Measurements from ENCODE around the gene PFN1. TPM values are rescaled to one million over a fixed set of nuclear protein-coding genes. Genes with fewer than 3 reads are reported as not detected.
A peak's percentile ranks its signal among the peaks of the same experiment; 100 is the strongest.

PFN1 gene
- total RNA-seq, 1 donor = 507 TPM

DNA sequence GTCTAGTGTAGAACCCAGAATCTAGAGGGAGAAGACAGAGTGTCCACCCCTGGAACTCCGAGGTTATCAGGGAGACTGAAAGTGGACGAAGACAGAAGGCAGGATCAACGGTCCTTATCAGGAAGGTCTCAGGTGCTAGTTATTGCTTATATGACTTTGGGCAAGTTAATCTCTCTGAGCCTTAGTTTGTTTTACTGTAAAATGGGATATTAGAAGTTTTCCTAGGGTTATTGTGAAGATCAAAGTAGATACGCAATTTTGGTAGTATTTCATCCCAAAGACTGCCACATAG lies 7.1 kb downstream of the PFN1 start:
- DNase-seq (ENCODE audit: low read depth) = no peak
- H3K4me3 ChIP-seq (ENCODE audit: low read depth, low read length) = peak overlapping the region; percentile 94
- TF ChIP-seq, protein P1, sequence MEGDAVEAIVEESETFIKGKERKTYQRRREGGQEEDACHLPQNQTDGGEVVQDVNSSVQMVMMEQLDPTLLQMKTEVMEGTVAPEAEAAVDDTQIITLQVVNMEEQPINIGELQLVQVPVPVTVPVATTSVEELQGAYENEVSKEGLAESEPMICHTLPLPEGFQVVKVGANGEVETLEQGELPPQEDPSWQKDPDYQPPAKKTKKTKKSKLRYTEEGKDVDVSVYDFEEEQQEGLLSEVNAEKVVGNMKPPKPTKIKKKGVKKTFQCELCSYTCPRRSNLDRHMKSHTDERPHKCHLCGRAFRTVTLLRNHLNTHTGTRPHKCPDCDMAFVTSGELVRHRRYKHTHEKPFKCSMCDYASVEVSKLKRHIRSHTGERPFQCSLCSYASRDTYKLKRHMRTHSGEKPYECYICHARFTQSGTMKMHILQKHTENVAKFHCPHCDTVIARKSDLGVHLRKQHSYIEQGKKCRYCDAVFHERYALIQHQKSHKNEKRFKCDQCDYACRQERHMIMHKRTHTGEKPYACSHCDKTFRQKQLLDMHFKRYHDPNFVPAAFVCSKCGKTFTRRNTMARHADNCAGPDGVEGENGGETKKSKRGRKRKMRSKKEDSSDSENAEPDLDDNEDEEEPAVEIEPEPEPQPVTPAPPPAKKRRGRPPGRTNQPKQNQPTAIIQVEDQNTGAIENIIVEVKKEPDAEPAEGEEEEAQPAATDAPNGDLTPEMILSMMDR (IDR thresholded peaks at IDR 0.05; ENCODE audit: insufficient read depth, low read length) = no peak

DNA sequence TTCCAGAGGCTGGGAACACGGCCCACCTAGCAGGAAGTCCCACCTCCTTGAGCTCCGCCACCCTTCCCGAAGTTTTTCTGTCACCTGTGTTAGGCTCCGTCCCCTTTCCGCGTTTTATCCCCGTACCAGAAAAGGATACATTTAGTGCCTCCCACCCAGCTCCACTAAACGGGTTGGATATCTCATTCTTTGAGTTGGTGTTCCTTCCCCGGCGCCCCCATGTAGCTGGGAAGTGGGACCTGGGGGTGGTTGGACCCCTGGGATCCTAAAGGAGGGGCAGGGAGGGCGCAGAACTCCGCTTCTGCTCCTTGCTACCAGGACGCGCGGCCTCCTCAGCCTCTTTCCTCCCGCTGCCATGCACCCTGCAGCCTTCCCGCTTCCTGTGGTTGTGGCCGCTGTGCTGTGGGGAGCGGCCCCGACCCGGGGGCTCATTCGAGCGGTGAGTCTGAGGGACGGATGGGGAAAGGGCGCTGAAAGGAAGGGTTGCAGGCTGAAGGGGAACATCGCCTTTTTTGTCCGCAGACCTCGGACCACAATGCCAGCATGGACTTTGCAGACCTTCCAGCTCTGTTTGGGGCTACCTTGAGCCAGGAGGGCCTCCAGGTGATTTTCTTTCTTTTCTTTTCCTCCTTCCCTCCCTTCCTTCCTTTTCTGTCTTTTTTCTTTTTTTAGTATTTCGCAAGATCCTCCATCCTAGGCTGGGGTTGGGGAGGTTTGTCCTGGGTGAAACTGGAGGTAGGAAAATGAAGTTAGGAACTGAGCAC lies 7.6 kb downstream of the PFN1 start:
- TF ChIP-seq, protein P1 (IDR thresholded peaks at IDR 0.05; ENCODE audit: insufficient read depth, low read length) = no peak
- DNase-seq (ENCODE audit: low read depth) = no peak
- H3K4me3 ChIP-seq (ENCODE audit: low read depth, low read length) = peak overlapping the region; percentile 94

DNA sequence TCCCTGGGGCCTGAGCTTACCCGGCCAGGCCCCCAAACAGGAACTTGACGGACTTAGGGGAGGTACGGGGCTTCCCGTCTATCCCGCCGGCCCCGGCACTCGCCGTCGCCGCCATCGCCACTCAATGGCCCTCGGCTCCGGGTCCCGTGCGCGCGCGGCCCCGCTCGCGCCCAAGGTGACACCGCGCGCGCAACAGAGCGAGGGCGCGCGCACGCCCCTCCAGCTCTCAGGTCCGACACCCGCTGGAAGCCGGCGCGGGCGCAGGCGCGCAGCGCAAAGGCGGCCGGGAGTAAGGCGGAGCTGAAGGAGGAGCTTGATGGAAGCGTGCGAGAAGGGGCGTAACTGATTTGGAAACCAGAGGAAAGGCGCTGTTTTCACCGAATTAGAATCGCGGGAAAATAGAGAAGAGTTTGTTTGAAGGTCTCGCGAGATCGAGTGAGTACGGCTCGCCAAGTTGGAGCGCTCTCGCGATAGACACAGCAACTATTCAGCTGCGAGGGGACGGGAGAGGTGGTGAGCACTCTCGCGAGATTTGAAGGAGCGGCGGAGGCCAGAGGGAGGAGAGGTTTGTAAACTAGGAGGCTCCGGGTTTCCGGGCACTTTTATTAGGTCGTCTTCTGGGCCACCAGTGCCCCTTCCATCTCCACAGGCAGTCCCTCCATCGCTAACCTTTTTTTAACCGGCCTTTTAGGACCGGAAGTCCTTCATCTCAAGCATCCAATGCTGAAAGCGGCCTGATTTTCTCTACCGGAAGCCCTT lies 8.4 kb downstream of the PFN1 start, which contains the start of the genes RNF167 and SLC25A11:
Gene RNF167 (plus strand): TSS at position 473 of the 759 bp plus-strand sequence. CDS start 642 bp downstream, outside the sequence.
Gene SLC25A11 (minus strand): TSS at position 251 of the 759 bp plus-strand sequence. CDS start 136 bp downstream, at position 115.
- peak; percentile 100 for DNase-seq (ENCODE audit: low read depth)
- H3K4me3 ChIP-seq (ENCODE audit: low read depth, low read length) = peak within 1 kb of the TSS; percentile 94
- TF ChIP-seq, protein P1 (IDR thresholded peaks at IDR 0.05; ENCODE audit: insufficient read depth, low read length) = no peak

DNA sequence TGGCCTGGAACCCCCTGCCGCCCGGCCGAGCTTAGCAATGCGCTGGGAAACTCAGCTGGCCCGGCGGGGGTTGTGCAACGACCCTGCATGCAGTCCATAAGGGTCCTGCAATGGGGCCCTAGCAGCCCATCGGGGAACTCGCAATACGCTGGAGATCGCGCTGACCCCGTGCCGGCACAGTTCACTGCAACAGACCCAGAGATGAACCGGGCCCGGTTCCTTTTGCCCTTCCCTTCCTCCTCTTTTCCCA lies 8.9 kb downstream of the PFN1 start:
- TF ChIP-seq, protein P1 (IDR thresholded peaks at IDR 0.05; ENCODE audit: insufficient read depth, low read length) = no peak
- H3K4me3 ChIP-seq (ENCODE audit: low read depth, low read length) = peak overlapping the region; percentile 94
- no peak for DNase-seq (ENCODE audit: low read depth)

DNA sequence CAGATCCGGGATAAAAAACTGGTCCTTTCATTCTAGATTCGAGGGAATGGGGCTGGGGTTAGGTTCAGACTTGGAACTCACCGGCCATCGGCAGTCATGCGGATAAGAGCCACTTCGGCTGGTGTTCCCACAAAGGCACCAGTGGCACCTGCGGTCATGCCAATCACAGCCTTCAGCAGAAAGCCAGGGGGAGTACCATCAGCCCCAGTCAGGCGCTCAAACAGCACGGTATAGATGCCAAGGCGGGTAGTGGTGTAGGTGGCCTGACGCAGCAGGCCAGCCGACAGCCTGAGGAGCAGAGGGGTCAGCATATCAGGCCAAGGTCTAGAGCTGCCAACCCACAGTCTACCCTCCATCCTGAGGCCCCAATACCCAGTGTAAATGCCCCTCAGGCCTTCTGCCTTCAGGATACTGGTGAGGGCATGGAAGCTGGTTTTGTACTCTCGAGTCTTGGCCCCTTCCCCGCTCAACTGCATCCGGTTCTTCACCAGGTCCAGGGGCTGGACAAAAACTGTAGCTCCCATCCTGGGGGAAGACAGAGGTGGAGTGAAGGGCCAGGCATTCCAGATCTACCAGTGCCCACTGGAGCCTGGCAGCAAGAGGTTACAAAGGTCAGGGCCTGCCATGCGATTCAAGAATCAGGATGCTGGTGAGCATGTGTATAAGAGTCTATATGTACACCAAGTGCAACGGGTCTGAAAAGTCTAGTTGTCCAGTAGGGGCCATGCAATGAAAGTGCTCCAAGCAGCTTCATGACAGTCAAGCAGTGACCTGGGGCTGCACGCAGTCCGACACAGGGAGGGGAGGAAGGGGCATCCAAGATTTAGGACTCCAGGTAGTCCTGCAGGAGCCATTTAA lies 9.4 kb downstream of the PFN1 start:
- TF ChIP-seq, protein P1 (IDR thresholded peaks at IDR 0.05; ENCODE audit: insufficient read depth, low read length) = no peak
- DNase-seq (ENCODE audit: low read depth) = no peak

DNA sequence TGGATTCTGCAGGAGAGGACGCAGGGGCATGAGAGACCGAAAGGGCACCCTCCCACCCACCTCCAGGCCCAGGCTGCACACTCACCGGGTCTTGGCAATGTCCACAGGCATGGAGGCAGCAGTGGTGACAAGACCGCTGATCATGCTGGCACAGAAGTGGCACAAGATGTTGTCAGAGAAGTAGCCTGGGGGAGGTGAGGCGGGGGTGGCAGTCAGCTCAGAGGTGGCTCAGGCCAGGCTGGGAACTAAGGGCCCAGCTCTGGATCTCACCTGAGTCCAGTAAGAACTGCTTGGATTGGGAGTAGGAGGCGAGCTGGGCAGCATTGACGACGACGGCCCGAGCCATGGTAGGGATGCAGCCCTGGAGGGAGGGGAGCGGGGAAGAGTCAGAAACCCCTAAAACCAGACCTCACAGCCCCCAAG lies 10.2 kb downstream of the PFN1 start:
- TF ChIP-seq, protein P1 (IDR thresholded peaks at IDR 0.05; ENCODE audit: insufficient read depth, low read length) = no peak
- DNase-seq (ENCODE audit: low read depth) = no peak
- no peak overlapping the region for H3K4me3 ChIP-seq (ENCODE audit: low read depth, low read length)

More for the DNA sequence above, 9.4 kb downstream of the PFN1 start:
- H3K4me3 ChIP-seq (ENCODE audit: low read depth, low read length) = peak overlapping the region; percentile 94

Measured in fibroblast of the aortic adventitia (primary cell).